Mucosa of stomach (tissue), 1 donor: ENCODE data around the gene NAGS.
A peak's percentile ranks its signal among the peaks of the same experiment; 100 is the strongest.
"Not testable (repeated sequence)": the region's sequence is repeated elsewhere in the genome, so short reads cannot be mapped to it uniquely, and the experiment has no call there.

Experiments used
- H3K27me3 ChIP-seq: one replicate; pipeline ENCODE4 v1.7.0; 2013; ENCODE audit warnings: mild to moderate bottlenecking, low read length; ENCODE audit not compliant: control insufficient read depth, insufficient read depth
- H3K36me3 ChIP-seq: one replicate; pipeline ENCODE4 v1.7.0; 2013; ENCODE audit warnings: low read length; ENCODE audit not compliant: control insufficient read depth, insufficient read depth
- H3K4me1 ChIP-seq: one replicate; pipeline ENCODE4 v1.7.0; 2013; ENCODE audit warnings: mild to moderate bottlenecking, low read length; ENCODE audit not compliant: control insufficient read depth, insufficient read depth
- H3K4me3 ChIP-seq: one replicate; pipeline ENCODE4 v1.7.0; 2013; ENCODE audit warnings: low read length
- H3K9ac ChIP-seq: one replicate; pipeline ENCODE4 v1.7.0; 2013; ENCODE audit warnings: mild to moderate bottlenecking, low read length, moderate library complexity
- H3K9me3 ChIP-seq: one replicate; pipeline ENCODE4 v1.7.0; 2013; ENCODE audit warnings: mild to moderate bottlenecking, low read length, moderate library complexity; ENCODE audit not compliant: control insufficient read depth
- donor health status: Pancreatic carcinoma.

NAGS gene

GRCh38 chr17:43987131-43988021 is 17.0 kb upstream of the NAGS start:
- no peaks in the 10 kb centered on the region for H3K9me3 ChIP-seq
- no peaks in the 10 kb centered on the region for H3K36me3 ChIP-seq
- H3K27me3 ChIP-seq: peaks cover 54% of the 10 kb centered on the region
- no peak overlapping the region for H3K9ac ChIP-seq
- no peak overlapping the region for H3K4me3 ChIP-seq
- H3K4me1 ChIP-seq: peaks cover 22% of the 10 kb centered on the region

- Histone ChIP-seq H3K9ac (no peak overlapping the region), H3K9me3 (no peaks in the 10 kb centered on the region), H3K36me3 (no peaks in the 10 kb centered on the region), H3K4me1 (peaks cover 14% of the 10 kb centered on the region), H3K27me3 (peaks cover 45% of the 10 kb centered on the region), H3K4me3 (no peak overlapping the region)
Measured at GRCh38 chr17:43988301-43988700, 16.1 kb upstream of the NAGS start.

GRCh38 chr17:43992641-43993040 is 11.8 kb upstream of the NAGS start:
- peaks cover 10% of the 10 kb centered on the region for H3K4me1 ChIP-seq
- no peaks in the 10 kb centered on the region for H3K9me3 ChIP-seq
- H3K4me3 ChIP-seq: no peak overlapping the region
- no peaks in the 10 kb centered on the region for H3K36me3 ChIP-seq
- H3K27me3 ChIP-seq: peaks cover 34% of the 10 kb centered on the region
- H3K9ac ChIP-seq: no peak overlapping the region

- Histone ChIP-seq H3K9me3 (no peaks in the 10 kb centered on the region), H3K4me3 (no peak overlapping the region), H3K36me3 (no peaks in the 10 kb centered on the region), H3K4me1 (peaks cover 10% of the 10 kb centered on the region), H3K27me3 (peaks cover 25% of the 10 kb centered on the region), H3K9ac (peak overlapping the region; percentile 43)
Measured at GRCh38 chr17:43994272-43995149, 9.9 kb upstream of the NAGS start.

GRCh38 chr17:43995150-43995471 is 9.3 kb upstream of the NAGS start:
- no peak overlapping the region for H3K9ac ChIP-seq
- peaks cover 25% of the 10 kb centered on the region for H3K27me3 ChIP-seq
- no peaks in the 10 kb centered on the region for H3K9me3 ChIP-seq
- peaks cover 10% of the 10 kb centered on the region for H3K4me1 ChIP-seq
- no peaks in the 10 kb centered on the region for H3K36me3 ChIP-seq
- no peak overlapping the region for H3K4me3 ChIP-seq

- H3K9ac ChIP-seq: not testable (repeated sequence)
Measured at GRCh38 chr17:43997180-43997579, 7.2 kb upstream of the NAGS start.

GRCh38 chr17:43998552-43998951 is 5.9 kb upstream of the NAGS start:
- Histone ChIP-seq H3K4me1 (peaks cover 10% of the 10 kb centered on the region), H3K9ac (no peak overlapping the region), H3K36me3 (no peaks in the 10 kb centered on the region), H3K4me3 (no peak overlapping the region), H3K9me3 (no peaks in the 10 kb centered on the region), H3K27me3 (peaks cover 36% of the 10 kb centered on the region)

More at GRCh38 chr17:43997180-43997579, 7.2 kb upstream of the NAGS start:
- H3K4me3 ChIP-seq, H3K4me1 ChIP-seq, H3K9me3 ChIP-seq, H3K36me3 ChIP-seq: not testable (repeated sequence)
- H3K27me3 ChIP-seq: peaks cover 33% of the 10 kb centered on the region

GRCh38 chr17:43999024-43999423 is 5.4 kb upstream of the NAGS start:
- peaks cover 40% of the 10 kb centered on the region for H3K27me3 ChIP-seq
- H3K4me3 ChIP-seq: no peak overlapping the region
- H3K36me3 ChIP-seq: no peaks in the 10 kb centered on the region

GRCh38 chr17:44000141-44000860 is 4.1 kb upstream of the NAGS start:
- Histone ChIP-seq H3K4me1 (peaks cover 12% of the 10 kb centered on the region), H3K27me3 (peaks cover 40% of the 10 kb centered on the region)

More at GRCh38 chr17:43999024-43999423, 5.4 kb upstream of the NAGS start:
- Histone ChIP-seq H3K4me1 (peaks cover 10% of the 10 kb centered on the region), H3K9me3 (no peaks in the 10 kb centered on the region), H3K9ac (no peak overlapping the region)

GRCh38 chr17:44000871-44001460 is 3.5 kb upstream of the NAGS start:
- peaks cover 41% of the 10 kb centered on the region for H3K27me3 ChIP-seq
- H3K4me1 ChIP-seq: peaks cover 18% of the 10 kb centered on the region
- no peak overlapping the region for H3K9ac ChIP-seq
- H3K4me3 ChIP-seq: no peak overlapping the region
- no peaks in the 10 kb centered on the region for H3K9me3 ChIP-seq
- no peaks in the 10 kb centered on the region for H3K36me3 ChIP-seq

More at GRCh38 chr17:44000141-44000860, 4.1 kb upstream of the NAGS start:
- Histone ChIP-seq H3K36me3 (no peaks in the 10 kb centered on the region), H3K9me3 (no peaks in the 10 kb centered on the region), H3K9ac (no peak overlapping the region), H3K4me3 (no peak overlapping the region)

- H3K4me1 ChIP-seq: peaks cover 23% of the 10 kb centered on the region
- H3K27me3 ChIP-seq: peaks cover 40% of the 10 kb centered on the region
Measured at GRCh38 chr17:44001461-44001920, 2.9 kb upstream of the NAGS start.

More at GRCh38 chr17:44001461-44001920, 2.9 kb upstream of the NAGS start:
- no peak overlapping the region for H3K9ac ChIP-seq
- H3K36me3 ChIP-seq: no peaks in the 10 kb centered on the region
- H3K9me3 ChIP-seq: no peaks in the 10 kb centered on the region
- H3K4me3 ChIP-seq: no peak overlapping the region
